GM12873 (cell line): Measurements from ENCODE around the gene PC.

Experiments
- CTCF ChIP-seq: IDR thresholded peaks from 2 replicates; pipeline ENCODE4 v1.5.1; 2012; ENCODE audit warnings: low read depth, mild to moderate bottlenecking, moderate library complexity, low read length, control low read depth; ENCODE audit not compliant: insufficient read depth; ENCODE audit errors: missing control alignments

PC gene

GRCh38 chr11:66891851-66892660, 66.1 kb downstream of the PC start:
- TF ChIP-seq CTCF, result peak; percentile 8

GRCh38 chr11:66889960-66890359, 68.2 kb downstream of the PC start:
- no peak for TF ChIP-seq CTCF

GRCh38 chr11:66888282-66888681, 69.9 kb downstream of the PC start:
- TF ChIP-seq CTCF, result no peak

- no peak for TF ChIP-seq CTCF
These were observed 70.7 kb downstream of the PC start for GRCh38 chr11:66887526-66887925.

- no peak for TF ChIP-seq CTCF
These were observed 71.4 kb downstream of the PC start for GRCh38 chr11:66886671-66887221.

GRCh38 chr11:66885950-66886440, 72.2 kb downstream of the PC start:
- no peak for TF ChIP-seq CTCF

GRCh38 chr11:66885469-66885868, 72.7 kb downstream of the PC start:
- no peak for TF ChIP-seq CTCF
